GM18861 (cell line): ENCODE measurements around the gene TANC1.

Source experiments
- ATAC-seq: cut with Tn5 transposase; IDR thresholded peaks from one replicate; pipeline ENCODE4 v1.9.1; 2021; ENCODE audit not compliant: unreplicated experiment

The TANC1 gene

GRCh38 chr2:159243529-159243928, 275.1 kb downstream of the TANC1 start:
- no peak for ATAC-seq

- ATAC-seq, result no peak
These were observed 278.0 kb downstream of the TANC1 start for GRCh38 chr2:159246325-159246988.

GRCh38 chr2:159249990-159250715, 281.7 kb downstream of the TANC1 start:
- ATAC-seq, result peak; percentile 69

GRCh38 chr2:159251296-159252173, 283.1 kb downstream of the TANC1 start:
- ATAC-seq, result no peak

GRCh38 chr2:159252905-159253304, 284.5 kb downstream of the TANC1 start:
- no peak for ATAC-seq

GRCh38 chr2:159256159-159256558, 287.7 kb downstream of the TANC1 start:
- no peak for ATAC-seq

GRCh38 chr2:159262226-159262625, 293.8 kb downstream of the TANC1 start:
- no peak for ATAC-seq

- no peak for ATAC-seq
These were observed 294.5 kb downstream of the TANC1 start for GRCh38 chr2:159262904-159263303.

GRCh38 chr2:159265171-159265576, 296.7 kb downstream of the TANC1 start:
- no peak for ATAC-seq

GRCh38 chr2:159266554-159266953, 298.1 kb downstream of the TANC1 start:
- ATAC-seq, result peak; percentile 67

GRCh38 chr2:159267921-159268320, 299.5 kb downstream of the TANC1 start:
- ATAC-seq, result no peak

GRCh38 chr2:159270744-159271379, 302.4 kb downstream of the TANC1 start:
- ATAC-seq, result no peak

- ATAC-seq, result no peak
These were observed 303.7 kb downstream of the TANC1 start for GRCh38 chr2:159272156-159272555.

- no peak for ATAC-seq
These were observed 306.7 kb downstream of the TANC1 start for GRCh38 chr2:159275111-159275510.

- ATAC-seq, result no peak
These were observed 311.3 kb downstream of the TANC1 start for GRCh38 chr2:159279700-159280099.

- ATAC-seq, result no peak
These were observed 312.6 kb downstream of the TANC1 start for GRCh38 chr2:159281002-159281401.
